Measurements from ENCODE around the gene VDAC1.

DNA sequence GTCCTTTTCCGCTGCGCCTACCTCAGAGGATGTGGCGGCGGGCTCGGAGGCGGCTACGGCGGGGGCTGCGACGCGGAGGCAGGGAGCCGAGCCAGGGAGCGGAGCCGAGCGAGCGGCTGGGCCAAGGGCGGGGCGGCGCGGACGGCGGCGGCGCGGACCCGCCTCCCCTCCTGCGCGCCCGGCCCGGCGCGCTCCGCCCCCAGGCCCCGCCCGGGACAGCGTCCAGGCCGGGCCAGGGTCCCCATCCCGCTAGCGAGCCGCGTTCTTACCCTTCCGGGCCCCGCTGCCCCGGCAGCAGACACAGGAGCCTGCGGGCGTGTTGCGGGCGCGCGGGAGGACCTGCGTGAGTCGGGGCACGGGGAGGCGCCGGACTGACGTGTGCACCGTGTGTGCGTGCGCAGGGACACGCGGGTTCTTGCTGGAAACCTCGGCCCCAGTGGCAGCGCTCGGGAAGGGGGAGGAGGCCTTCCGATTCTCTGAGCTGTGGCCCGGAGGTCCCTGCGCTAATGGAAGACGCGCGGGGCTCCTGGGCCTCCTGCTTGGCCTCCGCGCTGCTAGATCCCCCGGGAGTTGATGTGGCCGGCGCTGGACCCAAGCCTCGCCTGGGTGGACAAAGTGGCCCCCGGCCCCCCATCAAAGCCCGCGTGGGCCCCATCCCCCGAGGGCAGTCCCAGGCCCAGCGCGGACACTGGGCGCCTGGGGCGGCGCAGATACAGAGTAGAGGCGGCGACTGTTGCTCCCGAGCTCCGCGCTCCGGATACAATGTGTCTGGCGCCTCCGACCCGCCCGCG lies at the start of gene VDAC1:
- TF ChIP-seq, protein P1, sequence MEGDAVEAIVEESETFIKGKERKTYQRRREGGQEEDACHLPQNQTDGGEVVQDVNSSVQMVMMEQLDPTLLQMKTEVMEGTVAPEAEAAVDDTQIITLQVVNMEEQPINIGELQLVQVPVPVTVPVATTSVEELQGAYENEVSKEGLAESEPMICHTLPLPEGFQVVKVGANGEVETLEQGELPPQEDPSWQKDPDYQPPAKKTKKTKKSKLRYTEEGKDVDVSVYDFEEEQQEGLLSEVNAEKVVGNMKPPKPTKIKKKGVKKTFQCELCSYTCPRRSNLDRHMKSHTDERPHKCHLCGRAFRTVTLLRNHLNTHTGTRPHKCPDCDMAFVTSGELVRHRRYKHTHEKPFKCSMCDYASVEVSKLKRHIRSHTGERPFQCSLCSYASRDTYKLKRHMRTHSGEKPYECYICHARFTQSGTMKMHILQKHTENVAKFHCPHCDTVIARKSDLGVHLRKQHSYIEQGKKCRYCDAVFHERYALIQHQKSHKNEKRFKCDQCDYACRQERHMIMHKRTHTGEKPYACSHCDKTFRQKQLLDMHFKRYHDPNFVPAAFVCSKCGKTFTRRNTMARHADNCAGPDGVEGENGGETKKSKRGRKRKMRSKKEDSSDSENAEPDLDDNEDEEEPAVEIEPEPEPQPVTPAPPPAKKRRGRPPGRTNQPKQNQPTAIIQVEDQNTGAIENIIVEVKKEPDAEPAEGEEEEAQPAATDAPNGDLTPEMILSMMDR (conservative IDR thresholded peaks at IDR 0.05; ENCODE audit: low read length) = no peak
- TF ChIP-seq EZH2phosphoT487 (IDR thresholded peaks at IDR 0.05; ENCODE audit: borderline replicate concordance, low read depth, low read length) = no peak

Measured in OCI-LY7 (cell line).